ENCODE data around the gene NUP62CL.

The NUP62CL gene, protein sequence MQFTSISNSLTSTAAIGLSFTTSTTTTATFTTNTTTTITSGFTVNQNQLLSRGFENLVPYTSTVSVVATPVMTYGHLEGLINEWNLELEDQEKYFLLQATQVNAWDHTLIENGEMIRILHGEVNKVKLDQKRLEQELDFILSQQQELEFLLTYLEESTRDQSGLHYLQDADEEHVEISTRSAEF

DNA sequence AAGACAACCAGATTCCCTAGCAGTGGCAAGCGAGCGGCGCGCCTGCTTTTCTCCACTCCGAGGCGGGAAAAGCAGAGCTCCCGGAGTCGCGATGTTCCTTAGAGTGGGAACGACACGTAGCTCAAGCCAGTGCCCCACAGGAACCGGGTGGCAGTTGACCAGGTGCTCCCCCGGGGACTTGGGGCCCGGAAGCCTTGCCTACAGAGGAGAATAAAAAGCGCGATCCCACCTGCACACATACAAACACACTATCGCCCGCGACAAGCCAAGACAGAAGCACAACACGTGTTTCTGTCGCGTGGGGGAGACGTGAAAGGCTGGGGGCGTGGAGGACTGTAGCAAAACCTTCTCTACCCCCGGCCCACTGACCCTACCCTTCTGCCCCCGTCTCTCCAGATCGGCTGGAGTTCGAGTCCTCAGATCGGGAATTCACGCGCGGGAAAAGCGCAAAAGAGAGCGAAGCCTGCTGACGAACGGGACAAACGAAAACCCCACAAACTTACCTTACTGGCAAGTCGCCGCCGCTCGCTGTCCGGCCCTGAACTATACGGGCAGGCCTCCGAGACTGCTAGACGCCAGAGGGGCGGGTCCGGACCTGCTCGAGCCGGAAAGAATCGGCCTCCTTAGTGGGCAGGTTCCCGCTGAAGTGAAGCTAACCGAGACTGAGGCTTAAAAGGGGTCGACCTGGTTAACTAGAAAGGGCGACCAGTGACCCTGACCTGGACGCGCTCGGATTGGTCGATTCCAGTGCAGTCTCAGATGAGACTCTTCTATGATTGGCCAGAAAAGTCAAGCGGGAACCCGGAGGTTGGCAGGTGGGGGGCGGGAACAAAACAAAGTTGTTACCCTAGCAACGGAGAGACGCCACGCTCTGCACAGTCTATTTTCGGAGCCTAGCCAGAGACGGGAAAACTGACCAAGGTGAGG lies at the start of gene NUP62CL, which contains the start of gene DNAAF6:
Gene NUP62CL, minus strand, starts transcription at position 664 of the 927 bp plus-strand sequence. CDS start 31,287 bp downstream, outside the sequence.
Gene DNAAF6, plus strand, starts transcription at position 842 of the 927 bp plus-strand sequence. CDS start 6,265 bp downstream, outside the sequence.
- H3K27me3 ChIP-seq (replicated peaks; ENCODE audit: control insufficient read depth, insufficient read depth, low read length), result no peaks in the 10 kb centered on the region
- DNase-seq (ENCODE audit: extremely low read depth, insufficient read length), result peak; percentile 55
- H3K4me3 ChIP-seq (replicated peaks; ENCODE audit: low read depth, low read length), result peak within 1 kb of the TSS; percentile 74
- H3K36me3 ChIP-seq (ENCODE audit: control insufficient read depth, insufficient read depth, low read length), result no peaks in the 10 kb centered on the region
- TF ChIP-seq, protein P1, sequence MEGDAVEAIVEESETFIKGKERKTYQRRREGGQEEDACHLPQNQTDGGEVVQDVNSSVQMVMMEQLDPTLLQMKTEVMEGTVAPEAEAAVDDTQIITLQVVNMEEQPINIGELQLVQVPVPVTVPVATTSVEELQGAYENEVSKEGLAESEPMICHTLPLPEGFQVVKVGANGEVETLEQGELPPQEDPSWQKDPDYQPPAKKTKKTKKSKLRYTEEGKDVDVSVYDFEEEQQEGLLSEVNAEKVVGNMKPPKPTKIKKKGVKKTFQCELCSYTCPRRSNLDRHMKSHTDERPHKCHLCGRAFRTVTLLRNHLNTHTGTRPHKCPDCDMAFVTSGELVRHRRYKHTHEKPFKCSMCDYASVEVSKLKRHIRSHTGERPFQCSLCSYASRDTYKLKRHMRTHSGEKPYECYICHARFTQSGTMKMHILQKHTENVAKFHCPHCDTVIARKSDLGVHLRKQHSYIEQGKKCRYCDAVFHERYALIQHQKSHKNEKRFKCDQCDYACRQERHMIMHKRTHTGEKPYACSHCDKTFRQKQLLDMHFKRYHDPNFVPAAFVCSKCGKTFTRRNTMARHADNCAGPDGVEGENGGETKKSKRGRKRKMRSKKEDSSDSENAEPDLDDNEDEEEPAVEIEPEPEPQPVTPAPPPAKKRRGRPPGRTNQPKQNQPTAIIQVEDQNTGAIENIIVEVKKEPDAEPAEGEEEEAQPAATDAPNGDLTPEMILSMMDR (IDR thresholded peaks at IDR 0.05; ENCODE audit: insufficient read depth, low read length, poor library complexity, severe bottlenecking), result no peak

DNA sequence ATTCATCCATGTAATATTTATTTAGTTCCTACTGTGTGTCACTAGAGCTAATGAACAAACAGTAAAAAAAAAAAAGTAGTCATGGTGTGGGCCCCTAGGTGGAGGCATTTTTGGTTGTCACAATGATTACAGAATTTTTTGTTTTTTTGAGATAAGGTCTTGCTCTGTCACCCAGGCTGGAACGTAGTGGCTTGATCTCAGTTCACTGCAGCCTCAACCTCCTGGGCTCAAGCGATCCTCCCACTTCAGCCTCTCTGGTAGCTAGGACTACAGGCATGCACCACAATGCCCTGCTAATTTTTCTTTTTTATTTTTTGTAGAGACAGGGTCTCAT lies 22.2 kb upstream of the NUP62CL start:
- TF ChIP-seq, protein P1 (IDR thresholded peaks at IDR 0.05; ENCODE audit: insufficient read depth, low read length, poor library complexity, severe bottlenecking), result no peak
- Histone ChIP-seq H3K36me3 (ENCODE audit: control insufficient read depth, insufficient read depth, low read length) (no peaks in the 10 kb centered on the region), H3K4me3 (replicated peaks; ENCODE audit: low read depth, low read length) (no peak overlapping the region), H3K27me3 (replicated peaks; ENCODE audit: control insufficient read depth, insufficient read depth, low read length) (no peaks in the 10 kb centered on the region)
- DNase-seq (ENCODE audit: extremely low read depth, insufficient read length), result no peak

DNA sequence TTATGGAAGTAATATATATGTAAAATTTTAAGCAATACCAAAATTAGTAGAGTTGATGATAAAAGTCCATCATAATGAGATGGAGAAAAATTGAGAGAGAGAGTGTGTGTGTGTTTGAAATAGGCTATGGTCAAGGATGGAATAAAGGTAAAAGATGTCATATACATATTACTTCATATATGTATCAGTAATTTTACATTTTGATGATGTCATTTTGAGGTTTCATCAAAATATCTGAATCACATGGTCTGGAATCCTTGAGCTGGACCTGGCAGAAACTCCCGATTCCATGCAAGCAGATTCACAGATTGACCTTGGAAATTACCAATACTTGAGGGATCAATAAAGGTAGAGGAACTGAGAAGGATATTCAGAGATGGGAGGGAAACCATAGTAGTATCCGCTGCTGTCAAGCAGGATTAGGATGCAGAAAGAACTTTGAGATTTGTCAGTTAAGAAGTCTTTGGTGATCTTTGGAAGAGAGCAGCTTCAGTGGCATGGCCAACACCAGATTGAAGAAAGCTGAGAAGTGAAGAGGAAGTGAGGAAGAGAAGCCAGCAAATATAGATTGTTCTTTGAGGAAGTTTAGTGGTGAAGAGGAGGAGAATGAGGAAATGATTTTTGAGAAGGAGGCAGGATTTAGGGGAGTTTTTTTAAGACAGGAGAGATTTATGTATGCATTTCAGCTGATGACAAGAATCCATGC lies 21.7 kb upstream of the NUP62CL start:
- no peak overlapping the region for H3K4me3 ChIP-seq (replicated peaks; ENCODE audit: low read depth, low read length)
- H3K36me3 ChIP-seq (ENCODE audit: control insufficient read depth, insufficient read depth, low read length), result no peaks in the 10 kb centered on the region
- no peak for DNase-seq (ENCODE audit: extremely low read depth, insufficient read length)
- TF ChIP-seq, protein P1 (IDR thresholded peaks at IDR 0.05; ENCODE audit: insufficient read depth, low read length, poor library complexity, severe bottlenecking), result no peak
- no peaks in the 10 kb centered on the region for H3K27me3 ChIP-seq (replicated peaks; ENCODE audit: control insufficient read depth, insufficient read depth, low read length)

DNA sequence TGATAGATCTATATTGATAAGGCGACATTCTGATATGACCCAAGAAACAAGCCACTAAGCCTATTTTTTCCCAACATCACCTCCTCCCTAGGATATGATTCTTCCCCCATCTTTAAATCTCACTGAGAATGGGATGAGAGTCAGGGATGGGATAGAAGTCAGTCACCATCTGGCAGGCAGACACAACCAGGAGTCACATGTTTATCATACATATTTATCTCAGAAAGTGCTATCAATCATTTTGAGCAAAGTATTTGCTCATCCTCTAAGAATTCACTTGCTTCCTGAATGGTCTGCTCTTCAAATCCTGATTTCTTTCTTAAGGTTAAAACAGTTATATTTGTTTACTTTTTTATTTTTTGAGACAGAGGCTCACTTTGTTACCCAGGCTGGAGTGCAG lies 20.5 kb upstream of the NUP62CL start:
- no peak overlapping the region for H3K4me3 ChIP-seq (replicated peaks; ENCODE audit: low read depth, low read length)
- H3K36me3 ChIP-seq (ENCODE audit: control insufficient read depth, insufficient read depth, low read length), result no peaks in the 10 kb centered on the region
- no peak for DNase-seq (ENCODE audit: extremely low read depth, insufficient read length)
- no peaks in the 10 kb centered on the region for H3K27me3 ChIP-seq (replicated peaks; ENCODE audit: control insufficient read depth, insufficient read depth, low read length)
- TF ChIP-seq, protein P1 (IDR thresholded peaks at IDR 0.05; ENCODE audit: insufficient read depth, low read length, poor library complexity, severe bottlenecking), result no peak

DNA sequence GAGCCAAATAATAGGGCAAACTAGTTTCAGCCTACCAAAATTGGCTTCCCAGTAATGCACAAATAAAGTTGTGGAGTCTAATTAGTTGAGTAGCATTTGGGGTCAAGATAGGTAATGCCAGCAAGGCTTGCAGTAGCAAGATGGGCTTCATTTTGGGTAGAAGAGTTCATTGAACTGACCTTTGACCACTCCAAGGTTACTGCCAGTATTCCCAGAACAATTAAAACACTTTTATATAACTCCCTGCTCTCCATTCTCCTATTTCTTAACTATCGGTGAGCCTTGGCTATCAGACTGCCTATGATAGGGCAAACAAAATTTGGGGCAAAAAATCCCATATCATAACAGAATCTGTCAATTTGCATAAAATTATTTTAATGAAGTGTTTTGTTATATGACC lies 7.2 kb upstream of the NUP62CL start:
- TF ChIP-seq, protein P1 (IDR thresholded peaks at IDR 0.05; ENCODE audit: insufficient read depth, low read length, poor library complexity, severe bottlenecking), result no peak
- no peak overlapping the region for H3K4me3 ChIP-seq (replicated peaks; ENCODE audit: low read depth, low read length)
- DNase-seq (ENCODE audit: extremely low read depth, insufficient read length), result no peak
- H3K27me3 ChIP-seq (replicated peaks; ENCODE audit: control insufficient read depth, insufficient read depth, low read length), result no peaks in the 10 kb centered on the region
- H3K36me3 ChIP-seq (ENCODE audit: control insufficient read depth, insufficient read depth, low read length), result no peaks in the 10 kb centered on the region

Measured in GM06990 (cell line).